Stomach (tissue), 4 donors: ENCODE results near the gene NLGN4X.

Source experiments
- CTCF ChIP-seq, 7 experiments: fragments of 450-650 bp in 4 of 7; fragments of 200-600 bp in 3 of 7; sonication (generic) in 3 of 7; IDR thresholded peaks; one replicate each; pipeline ENCODE4 v1.5.1; 2016 to 2019; ENCODE audit warnings: antibody characterized with exemption in 7 of 7, control low read depth in 2 of 7, mild to moderate bottlenecking in 1 of 7
- EP300 ChIP-seq: sonication (generic); formaldehyde crosslinking; IDR thresholded peaks from one replicate; pipeline ENCODE4 v1.6.1; 2017; ENCODE audit warnings: antibody characterized with exemption
- POLR2A ChIP-seq, 4 donors: fragments of 450-650 bp; IDR thresholded peaks; one replicate each; pipeline ENCODE4 v1.6.1; 2016; ENCODE audit warnings: antibody characterized with exemption in 4 of 4, control low read depth in 2 of 4, mild to moderate bottlenecking in 1 of 4, moderate library complexity in 1 of 4
- POLR2AphosphoS5 ChIP-seq, 3 donors: sonication (generic); formaldehyde crosslinking; IDR thresholded peaks; one replicate each; pipeline ENCODE4 v1.6.1; 2016; ENCODE audit warnings: antibody characterized with exemption in 3 of 3

GRCh38 chrX:6005856-6006255 is 222.8 kb downstream of the NLGN4X start:
- TF ChIP-seq POLR2AphosphoS5 (IDR thresholded peaks at IDR 0.05) (no peak), CTCF (IDR thresholded peaks at IDR 0.05) (no peak), POLR2A (IDR thresholded peaks at IDR 0.05) (no peak), EP300 (no peak)
